NCI-H82 treated with DMSO at 0.1 percent for 48 hours (cell line): ENCODE measurements around the gene COX6A2.

ENCODE experiments used
- DNase-seq: peaks from one replicate; lab custom pipeline; 2025; ENCODE audit not compliant: unreplicated experiment; lab: John Stamatoyannopoulos, UW

The COX6A2 gene

GRCh38 chr16:31411024-31411844 is 16.9 kb downstream of the COX6A2 start:
- no peak for DNase-seq

- no peak for DNase-seq
Observed at GRCh38 chr16:31410082-31410481, 18.1 kb downstream of the COX6A2 start.

GRCh38 chr16:31409433-31409832 is 18.7 kb downstream of the COX6A2 start:
- no peak for DNase-seq

- no peak for DNase-seq
Observed at GRCh38 chr16:31407406-31407805, 20.8 kb downstream of the COX6A2 start.

GRCh38 chr16:31404353-31405064 is 23.7 kb downstream of the COX6A2 start:
- no peak for DNase-seq

GRCh38 chr16:31403590-31404352 is 24.4 kb downstream of the COX6A2 start:
- no peak for DNase-seq

- no peak for DNase-seq
Observed at GRCh38 chr16:31402687-31403086, 25.5 kb downstream of the COX6A2 start.

GRCh38 chr16:31401436-31401835 is 26.7 kb downstream of the COX6A2 start:
- no peak for DNase-seq

GRCh38 chr16:31400191-31400590 is 28.0 kb downstream of the COX6A2 start:
- DNase-seq = no peak

- no peak for DNase-seq
Observed at GRCh38 chr16:31397701-31398100, 30.5 kb downstream of the COX6A2 start.

GRCh38 chr16:31397096-31397660 is 31.0 kb downstream of the COX6A2 start:
- no peak for DNase-seq

GRCh38 chr16:31395647-31396046 is 32.5 kb downstream of the COX6A2 start:
- DNase-seq = no peak

- DNase-seq = no peak
Observed at GRCh38 chr16:31393056-31393455, 35.1 kb downstream of the COX6A2 start, which contains the start of gene ITGAD. Gene ITGAD (plus strand): TSS chr16:31393335. CDS start chr16:31393361, 26 bp downstream.

GRCh38 chr16:31390504-31391041 is 37.6 kb downstream of the COX6A2 start:
- no peak for DNase-seq

GRCh38 chr16:31388535-31388934 is 39.6 kb downstream of the COX6A2 start:
- no peak for DNase-seq

GRCh38 chr16:31386157-31386984 is 41.8 kb downstream of the COX6A2 start:
- DNase-seq = no peak

GRCh38 chr16:31385680-31386079 is 42.5 kb downstream of the COX6A2 start:
- DNase-seq = no peak

GRCh38 chr16:31382485-31383161 is 45.5 kb downstream of the COX6A2 start:
- no peak for DNase-seq

GRCh38 chr16:31380201-31380600 is 48.0 kb downstream of the COX6A2 start:
- no peak for DNase-seq
